Measurements from ENCODE around the gene PLA2G10.

PLA2G10 gene

GRCh38 chr16:14667347-14668266, 26.5 kb downstream of the PLA2G10 start:
- no peak for DNase-seq (ENCODE audit: extremely low read depth, low read depth)
- TF ChIP-seq CTCF (IDR thresholded peaks at IDR 0.05; ENCODE audit: low read depth, low read length, missing control alignments): no peak
- no peak overlapping the region for H3K4me3 ChIP-seq (replicated peaks; ENCODE audit: low read depth, low read length)

- no peak for DNase-seq (ENCODE audit: extremely low read depth, low read depth)
- no peak for TF ChIP-seq CTCF (IDR thresholded peaks at IDR 0.05; ENCODE audit: low read depth, low read length, missing control alignments)
Observed at GRCh38 chr16:14658063-14658462, 36.0 kb downstream of the PLA2G10 start.

GRCh38 chr16:14652726-14653125, 41.4 kb downstream of the PLA2G10 start:
- TF ChIP-seq CTCF (IDR thresholded peaks at IDR 0.05; ENCODE audit: low read depth, low read length, missing control alignments): no peak
- no peak overlapping the region for H3K4me3 ChIP-seq (replicated peaks; ENCODE audit: low read depth, low read length)
- no peak for DNase-seq (ENCODE audit: extremely low read depth, low read depth)

More at GRCh38 chr16:14658063-14658462, 36.0 kb downstream of the PLA2G10 start:
- no peak overlapping the region for H3K4me3 ChIP-seq (replicated peaks; ENCODE audit: low read depth, low read length)

GRCh38 chr16:14650629-14651028, 43.5 kb downstream of the PLA2G10 start:
- no peak for TF ChIP-seq CTCF (IDR thresholded peaks at IDR 0.05; ENCODE audit: low read depth, low read length, missing control alignments)
- no peak overlapping the region for H3K4me3 ChIP-seq (replicated peaks; ENCODE audit: low read depth, low read length)
- DNase-seq (ENCODE audit: extremely low read depth, low read depth): no peak

- DNase-seq (ENCODE audit: extremely low read depth, low read depth): no peak
- TF ChIP-seq CTCF (IDR thresholded peaks at IDR 0.05; ENCODE audit: low read depth, low read length, missing control alignments): no peak
Observed at GRCh38 chr16:14649816-14650215, 44.3 kb downstream of the PLA2G10 start.

GRCh38 chr16:14641926-14642325, 52.2 kb downstream of the PLA2G10 start:
- TF ChIP-seq CTCF (IDR thresholded peaks at IDR 0.05; ENCODE audit: low read depth, low read length, missing control alignments): no peak
- H3K4me3 ChIP-seq (replicated peaks; ENCODE audit: low read depth, low read length): no peak overlapping the region
- DNase-seq (ENCODE audit: extremely low read depth, low read depth): no peak

More at GRCh38 chr16:14649816-14650215, 44.3 kb downstream of the PLA2G10 start:
- no peak overlapping the region for H3K4me3 ChIP-seq (replicated peaks; ENCODE audit: low read depth, low read length)

All from HFF-Myc (cell line).